Occipital lobe (tissue), 2 donors: ENCODE results near the gene HOXD9. TPM values are rescaled to one million over a fixed set of nuclear protein-coding genes. Genes with fewer than 3 reads are reported as not detected.

ENCODE experiments used
- DNase-seq: peaks from one replicate; lab custom pipeline; 2025; lab: John Stamatoyannopoulos, UW
- total RNA-seq: library from RNA; depleted of rRNA; stranded (reverse); fragments of >200 nt; gene quantifications from one replicate; pipeline ENCODE4 v1.2.3, GENCODE V29; 2014

The HOXD9 gene
- total RNA-seq, 1 donor from 2014 or later: not detected

DNA sequence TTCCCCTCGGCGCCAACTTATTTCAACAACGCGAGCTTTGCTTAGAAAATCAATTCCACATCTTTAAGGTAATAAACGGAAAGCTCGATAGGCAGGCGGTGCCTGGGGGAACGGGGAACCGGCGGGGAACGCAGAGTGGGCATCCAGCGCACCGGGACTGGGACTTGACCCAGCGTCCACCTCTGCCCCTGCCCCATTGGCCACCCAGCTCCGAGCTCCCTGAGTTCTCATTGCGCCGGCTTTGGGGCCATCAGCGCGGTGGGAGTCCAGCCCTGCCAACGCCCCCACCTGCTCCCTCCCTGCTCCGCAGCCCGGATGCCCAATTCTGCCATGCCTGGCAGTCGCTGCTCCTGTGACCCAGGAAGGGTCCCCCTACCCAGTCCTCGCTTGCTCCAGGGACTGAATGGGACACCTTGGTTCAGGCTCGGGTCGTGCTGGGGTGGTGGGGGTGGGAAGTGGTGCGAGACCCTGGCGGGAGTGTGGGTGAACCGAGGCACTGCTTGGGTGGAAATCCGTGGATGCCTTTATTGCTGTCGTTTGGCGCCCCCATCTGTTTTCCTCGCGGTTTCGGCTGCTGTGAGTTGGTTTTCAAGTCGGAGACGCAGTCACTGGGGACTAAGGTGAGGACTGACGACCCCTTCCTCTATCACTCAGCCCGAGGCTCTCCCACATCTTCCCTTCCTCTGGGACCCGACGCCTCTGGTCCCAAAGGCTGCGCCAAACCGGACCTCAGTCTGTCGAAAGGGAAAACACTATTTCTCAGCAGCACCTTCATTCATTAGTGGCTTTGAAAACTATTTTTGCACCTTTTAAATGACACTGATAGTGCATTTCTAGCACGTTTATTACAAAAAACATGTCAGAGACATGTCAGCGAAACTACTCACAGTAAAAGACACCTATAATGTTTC, 36.4 kb upstream of the HOXD9 start:
- DNase-seq: no peak

DNA sequence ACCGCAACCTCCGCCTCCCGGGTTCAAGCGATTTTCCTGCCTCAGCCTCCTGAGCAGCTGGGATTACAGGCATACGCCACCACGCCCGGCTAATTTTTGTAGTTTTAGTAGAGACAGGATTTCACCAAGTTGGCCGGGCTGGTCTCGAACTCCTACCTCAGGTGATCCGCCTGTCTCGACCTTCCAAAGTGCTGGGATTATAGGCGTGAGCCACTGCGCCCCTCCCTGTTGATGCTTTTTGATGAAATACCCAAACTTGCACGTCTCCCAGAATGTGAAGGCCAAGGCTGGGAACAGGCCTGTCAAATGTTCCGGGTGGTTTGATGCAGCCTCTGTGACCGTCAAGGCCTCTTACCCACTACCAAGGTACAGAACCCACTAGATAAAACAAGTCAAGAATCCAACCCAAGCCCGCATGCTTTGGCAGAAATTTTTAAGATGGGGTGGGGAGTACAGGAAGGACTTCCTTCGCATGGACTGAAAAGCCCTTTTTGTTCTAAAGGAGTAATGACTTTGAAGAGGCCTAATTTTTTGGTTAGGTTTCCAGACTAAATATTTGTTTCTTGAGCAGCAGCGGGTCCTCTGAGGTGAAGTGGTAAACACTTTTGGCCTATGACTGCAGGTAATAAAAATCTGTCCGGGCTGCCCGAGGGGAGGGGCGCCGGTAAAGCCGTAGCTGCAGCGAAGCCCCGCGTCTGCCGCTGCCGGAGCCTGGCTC, 35.0 kb upstream of the HOXD9 start:
- no peak for DNase-seq

DNA sequence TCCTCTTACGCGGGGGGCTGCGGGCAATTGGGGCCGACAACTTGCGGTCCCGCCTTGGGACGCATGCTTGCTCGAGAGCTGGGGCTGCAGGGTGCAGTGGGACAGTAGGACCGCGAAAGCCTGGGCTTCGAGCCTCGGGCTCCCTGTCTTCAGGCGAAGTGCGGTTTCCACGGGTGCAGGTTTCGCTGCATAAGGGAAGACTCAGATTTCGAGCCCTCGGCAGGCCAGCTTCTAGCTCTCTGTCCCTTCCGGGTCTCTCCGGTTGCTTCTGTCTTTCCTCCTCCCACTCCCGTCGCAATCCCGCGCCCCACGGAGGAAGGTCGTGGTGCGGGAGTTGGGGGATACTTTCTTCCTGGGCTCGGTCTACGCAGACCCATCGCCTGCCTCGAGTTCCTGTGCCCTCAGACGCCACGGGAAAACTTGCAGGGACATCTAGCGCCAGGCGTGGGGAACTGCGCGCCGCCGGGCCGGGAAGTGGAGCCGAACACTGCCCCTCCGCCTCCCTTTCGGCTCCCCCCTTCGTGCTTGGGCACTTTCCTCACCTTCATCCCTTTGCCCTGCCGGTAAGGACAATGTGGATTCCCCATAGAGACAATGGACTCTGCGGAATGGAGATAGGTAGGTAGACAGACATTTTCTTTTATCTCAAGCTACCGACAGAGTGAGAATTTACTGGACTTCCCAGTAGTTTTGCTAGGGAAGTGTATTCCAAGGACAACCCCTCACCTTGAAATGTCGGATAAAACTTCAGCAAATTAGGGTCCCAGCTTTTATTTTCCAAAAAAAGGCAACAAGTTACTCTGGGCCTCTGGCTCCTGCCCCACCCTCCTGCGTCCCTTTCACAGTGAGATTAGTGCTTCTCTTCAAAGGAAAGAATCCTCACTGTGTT, 34.2 kb upstream of the HOXD9 start:
- no peak for DNase-seq

DNA sequence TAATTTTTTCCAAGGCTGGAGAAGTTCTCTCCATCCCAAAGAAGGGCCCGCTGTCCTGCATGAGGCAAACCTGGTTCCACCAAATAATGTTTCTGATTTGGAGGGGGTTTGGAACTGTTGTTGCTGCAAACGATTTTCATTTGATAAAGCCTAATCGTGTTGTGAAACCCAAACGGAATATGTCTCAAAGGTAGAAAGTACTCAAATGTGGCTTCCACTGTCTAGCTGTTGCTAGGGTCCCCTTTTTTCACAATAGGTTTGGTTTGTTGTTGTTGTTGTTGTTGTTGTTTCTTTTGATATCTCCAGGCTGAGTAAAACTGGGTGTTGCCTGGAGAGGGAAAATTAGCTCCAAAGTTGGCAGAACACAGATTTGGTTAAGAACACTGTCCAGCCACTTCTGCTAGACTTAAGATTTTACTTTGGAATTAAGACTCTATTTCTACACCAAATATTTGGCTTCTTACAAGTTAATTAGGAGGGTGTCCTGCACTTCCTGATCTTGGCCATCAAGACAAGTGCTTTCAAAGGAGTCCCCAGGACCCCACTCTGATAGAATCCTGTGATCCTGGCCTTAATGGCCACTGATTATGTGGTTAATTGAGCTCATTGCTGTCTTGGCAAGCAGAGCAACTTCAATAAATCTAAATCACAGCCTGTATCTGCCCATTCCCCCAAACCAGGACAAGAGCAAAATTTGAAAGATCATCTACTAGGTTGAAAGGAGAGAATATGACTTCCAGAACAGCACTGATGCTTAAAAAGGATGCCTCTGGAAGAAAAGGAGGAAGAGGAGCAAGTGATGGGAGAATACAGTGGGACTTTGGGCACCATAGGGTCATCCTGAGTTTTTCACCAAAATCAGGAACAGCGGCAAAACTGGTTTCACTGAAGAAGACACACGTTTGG, 33.3 kb upstream of the HOXD9 start:
- DNase-seq: no peak

DNA sequence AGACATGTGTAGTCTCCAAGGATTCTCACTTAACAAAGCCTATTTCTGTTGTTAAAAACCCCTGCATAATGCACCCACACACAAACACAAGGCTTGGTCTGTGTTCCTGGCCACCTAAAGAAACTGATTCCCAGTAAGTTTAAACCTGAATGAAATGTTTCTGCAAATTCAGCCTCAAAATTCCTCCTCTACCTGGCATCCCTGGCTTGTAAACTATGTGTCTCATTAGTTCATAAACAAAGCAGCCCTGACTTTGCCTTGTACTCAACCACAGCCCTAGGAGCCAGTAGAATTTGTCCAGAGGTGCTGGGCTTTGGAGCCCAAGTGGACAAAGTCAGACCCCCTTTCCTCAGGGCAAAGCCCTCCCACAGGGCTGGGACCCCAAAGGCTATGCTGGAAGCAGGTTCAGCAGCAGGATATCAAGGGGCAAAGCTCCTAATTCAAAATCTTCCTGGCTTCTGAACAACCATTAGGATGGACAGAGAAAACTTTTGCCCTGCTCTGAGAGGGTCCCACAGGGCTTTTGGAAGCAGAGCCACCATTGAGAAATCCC, 32.6 kb upstream of the HOXD9 start:
- DNase-seq: no peak

DNA sequence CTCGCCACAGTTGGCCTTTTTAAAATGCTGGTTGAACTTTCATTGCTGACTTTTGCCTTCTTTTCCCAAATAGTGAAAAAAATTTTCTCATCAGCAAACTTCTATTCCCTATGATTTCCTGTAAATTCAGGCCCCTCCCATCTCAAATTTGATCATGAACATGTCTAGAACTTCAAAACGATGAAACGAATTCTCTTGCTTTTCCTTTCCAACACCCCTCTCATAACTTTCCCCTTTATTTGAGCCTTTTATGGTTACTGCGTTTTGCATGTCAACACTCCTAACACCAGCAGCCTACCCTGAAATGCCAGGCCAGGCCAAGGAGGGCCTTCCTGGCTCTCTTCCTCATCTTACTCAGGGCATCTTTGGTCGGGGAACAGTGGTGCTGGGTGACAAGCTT, 31.7 kb upstream of the HOXD9 start:
- no peak for DNase-seq

DNA sequence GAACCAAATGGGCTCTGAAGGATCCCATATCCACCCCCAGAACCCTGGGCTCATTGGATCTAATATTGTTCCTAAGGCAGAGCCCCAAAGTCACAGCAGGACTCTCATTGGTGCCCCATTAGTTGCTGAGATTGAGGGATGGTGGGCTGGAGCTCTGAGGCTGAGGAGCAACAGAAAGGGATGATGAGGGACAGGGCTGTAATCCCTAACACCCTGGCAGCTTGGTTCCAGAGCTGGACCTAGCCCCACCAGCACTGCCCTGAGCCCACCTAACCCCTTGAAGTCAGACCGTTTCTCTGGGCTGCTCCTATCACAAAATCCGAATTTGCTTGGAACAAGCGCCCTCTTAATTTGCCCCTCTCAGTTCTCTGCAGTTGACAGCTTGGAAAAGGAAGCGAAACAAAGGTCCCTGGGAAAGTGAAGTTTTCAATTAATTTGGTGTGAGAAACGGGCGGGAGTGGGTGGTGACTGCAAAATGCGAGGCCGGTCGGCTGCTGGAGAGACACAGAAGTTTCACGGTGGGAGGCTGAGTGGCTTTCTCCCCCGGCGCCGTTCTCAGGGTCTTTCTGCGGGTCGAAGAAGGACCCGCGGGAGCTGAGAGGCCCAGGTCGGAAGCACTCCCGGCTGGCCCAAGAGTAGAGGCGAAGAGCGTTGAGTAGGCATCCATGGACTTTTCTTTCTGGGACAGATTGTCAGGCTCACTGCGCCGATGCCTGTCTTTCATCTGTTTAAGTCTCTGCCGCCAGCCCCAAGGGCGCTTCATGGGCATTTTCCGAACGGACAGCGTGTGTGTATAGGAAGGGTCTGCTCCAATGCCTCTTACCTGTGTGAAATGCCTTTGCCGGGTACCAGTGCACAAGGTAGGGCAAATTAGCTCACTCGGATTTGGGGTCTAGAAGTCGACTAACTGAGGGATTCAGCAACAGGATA, 30.9 kb upstream of the HOXD9 start:
- no peak for DNase-seq

DNA sequence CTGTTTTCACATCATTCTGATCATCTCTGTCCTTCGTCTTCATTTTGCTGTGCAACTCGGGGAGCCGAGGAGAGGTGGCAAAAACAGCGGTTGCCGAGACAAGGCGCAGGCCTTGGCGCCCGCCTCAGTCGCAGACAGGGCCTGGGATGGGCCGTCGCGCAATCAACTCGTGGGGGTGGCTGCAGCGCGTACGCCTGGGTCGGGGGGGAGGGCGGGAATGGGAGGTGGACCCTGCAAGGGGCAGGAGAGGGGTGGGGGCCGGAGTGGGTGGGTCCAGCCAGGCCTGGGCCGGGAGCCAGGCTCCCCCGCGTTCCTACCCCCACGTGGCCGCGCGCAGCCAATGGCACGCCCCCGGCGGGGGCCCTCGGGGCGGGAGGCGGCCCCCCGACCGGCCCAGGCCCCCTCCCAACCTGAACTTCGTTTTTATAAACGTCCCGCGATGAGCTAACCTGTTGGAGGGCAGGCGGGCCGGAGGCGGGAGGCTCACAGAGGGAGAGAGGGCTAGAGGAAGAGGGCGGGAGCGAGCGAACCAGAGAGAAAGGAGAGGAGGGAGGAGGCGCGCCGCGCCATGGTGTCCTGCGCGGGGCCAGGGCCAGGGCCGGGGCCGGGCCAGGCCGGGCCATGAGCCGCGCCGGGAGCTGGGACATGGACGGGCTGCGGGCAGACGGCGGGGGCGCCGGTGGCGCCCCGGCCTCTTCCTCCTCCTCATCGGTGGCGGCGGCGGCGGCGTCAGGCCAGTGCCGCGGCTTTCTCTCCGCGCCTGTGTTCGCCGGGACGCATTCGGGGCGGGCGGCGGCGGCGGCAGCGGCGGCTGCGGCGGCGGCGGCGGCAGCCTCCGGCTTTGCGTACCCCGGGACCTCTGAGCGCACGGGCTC, 30.0 kb upstream of the HOXD9 start, which contains the start of gene HOXD13:
HOXD13 (plus strand) TSS at position 452 of the 875 bp plus-strand sequence; CDS start at position 622, 170 bp downstream.
- no peak for DNase-seq

DNA sequence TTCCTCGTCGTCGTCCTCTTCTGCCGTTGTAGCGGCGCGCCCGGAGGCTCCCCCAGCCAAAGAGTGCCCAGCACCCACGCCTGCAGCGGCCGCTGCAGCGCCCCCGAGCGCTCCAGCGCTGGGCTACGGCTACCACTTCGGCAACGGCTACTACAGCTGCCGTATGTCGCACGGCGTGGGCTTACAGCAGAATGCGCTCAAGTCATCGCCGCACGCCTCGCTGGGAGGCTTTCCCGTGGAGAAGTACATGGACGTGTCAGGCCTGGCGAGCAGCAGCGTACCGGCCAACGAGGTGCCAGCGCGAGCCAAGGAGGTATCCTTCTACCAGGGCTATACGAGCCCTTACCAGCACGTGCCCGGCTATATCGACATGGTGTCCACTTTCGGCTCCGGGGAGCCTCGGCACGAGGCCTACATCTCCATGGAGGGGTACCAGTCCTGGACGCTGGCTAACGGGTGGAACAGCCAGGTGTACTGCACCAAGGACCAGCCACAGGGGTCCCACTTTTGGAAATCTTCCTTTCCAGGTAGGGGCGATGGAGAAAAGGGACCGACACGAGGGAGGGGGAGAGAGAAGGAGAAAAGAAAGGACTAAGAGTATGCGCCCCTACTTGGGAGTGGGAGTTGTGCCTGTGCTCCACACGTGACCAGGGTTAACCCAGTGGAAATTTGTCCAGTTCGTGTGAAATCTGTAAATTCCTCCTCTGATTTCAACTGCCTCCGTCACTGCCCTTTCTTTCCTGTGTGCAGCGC, 29.2 kb upstream of the HOXD9 start:
- no peak for DNase-seq

DNA sequence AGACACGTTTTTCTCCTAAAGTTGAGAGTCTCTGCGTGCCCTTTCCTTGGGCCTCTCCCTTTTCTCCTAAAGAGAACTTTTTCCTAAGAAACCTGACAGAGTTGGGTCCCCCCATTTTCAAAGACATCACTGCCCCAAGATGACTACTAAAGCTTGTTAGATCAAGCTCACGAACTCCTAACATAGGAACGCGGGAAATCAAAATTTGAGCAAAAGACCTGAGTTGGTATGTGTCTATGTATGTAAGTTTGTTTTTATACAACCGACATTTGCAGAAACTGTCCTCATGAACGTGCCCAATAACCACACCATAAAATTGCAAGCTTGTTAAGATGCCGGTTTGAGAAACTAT, 28.6 kb upstream of the HOXD9 start:
- DNase-seq: no peak

DNA sequence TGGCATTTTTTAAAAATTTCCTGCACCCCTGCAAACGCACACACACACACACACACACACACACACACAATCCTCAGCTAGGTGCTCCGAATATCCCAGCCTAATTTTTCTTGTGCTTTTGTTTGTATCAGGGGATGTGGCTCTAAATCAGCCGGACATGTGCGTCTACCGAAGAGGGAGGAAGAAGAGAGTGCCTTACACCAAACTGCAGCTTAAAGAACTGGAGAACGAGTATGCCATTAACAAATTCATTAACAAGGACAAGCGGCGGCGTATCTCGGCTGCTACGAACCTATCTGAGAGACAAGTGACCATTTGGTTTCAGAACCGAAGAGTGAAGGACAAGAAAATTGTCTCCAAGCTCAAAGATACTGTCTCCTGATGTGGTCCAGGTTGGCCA, 28.2 kb upstream of the HOXD9 start:
- no peak for DNase-seq

DNA sequence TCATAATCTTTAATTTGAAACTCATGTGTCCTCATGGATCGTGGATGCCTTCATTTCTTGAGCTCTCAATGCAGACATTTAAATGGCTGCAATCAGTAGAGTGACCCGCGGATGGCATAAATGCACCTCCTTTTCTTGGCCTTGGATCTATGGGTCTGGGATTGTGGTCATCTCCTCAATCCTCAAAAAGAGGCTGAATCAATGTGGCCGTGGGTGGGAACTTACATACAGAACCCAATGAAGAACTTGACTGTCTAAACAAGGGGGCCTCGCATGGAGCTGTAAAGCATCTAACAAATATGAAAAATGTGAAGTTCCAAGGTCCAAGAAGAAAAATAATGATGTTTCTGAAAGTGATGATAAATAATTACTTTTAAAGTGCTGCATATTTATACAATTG, 27.1 kb upstream of the HOXD9 start:
- no peak for DNase-seq

DNA sequence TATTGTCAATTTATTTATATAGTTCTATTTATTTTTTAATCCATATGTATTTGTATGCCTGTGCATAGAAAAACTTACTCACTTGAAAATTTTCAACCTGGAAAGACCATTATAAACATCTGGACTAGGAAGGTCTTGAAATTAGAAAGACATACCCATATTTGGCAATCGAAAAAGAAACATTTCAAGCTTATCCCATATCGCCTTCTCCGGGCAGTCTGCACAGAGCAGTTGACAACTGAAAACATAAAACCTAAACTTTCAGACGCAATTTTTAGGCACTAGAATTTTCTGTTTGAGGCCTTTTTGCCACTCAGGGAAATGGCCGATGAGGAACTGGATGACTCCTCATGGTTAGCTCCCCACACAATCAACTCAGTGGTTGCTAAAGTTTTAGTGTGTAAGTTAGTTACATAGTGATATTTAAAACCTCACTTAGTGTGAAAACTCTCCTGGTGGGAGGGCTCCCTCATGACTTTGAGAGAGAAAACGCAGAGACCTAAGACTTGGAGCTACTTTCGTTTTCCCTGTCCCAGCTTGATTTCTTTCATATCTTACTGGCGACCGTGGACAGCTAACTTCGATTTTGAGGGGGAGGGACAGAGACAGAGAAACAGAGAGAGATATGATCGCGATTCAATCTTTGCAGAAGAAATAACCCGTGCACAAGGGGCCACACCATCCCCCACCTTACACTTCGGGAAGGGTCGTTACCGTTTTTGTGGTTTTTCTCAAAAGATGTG, 26.1 kb upstream of the HOXD9 start:
- no peak for DNase-seq

DNA sequence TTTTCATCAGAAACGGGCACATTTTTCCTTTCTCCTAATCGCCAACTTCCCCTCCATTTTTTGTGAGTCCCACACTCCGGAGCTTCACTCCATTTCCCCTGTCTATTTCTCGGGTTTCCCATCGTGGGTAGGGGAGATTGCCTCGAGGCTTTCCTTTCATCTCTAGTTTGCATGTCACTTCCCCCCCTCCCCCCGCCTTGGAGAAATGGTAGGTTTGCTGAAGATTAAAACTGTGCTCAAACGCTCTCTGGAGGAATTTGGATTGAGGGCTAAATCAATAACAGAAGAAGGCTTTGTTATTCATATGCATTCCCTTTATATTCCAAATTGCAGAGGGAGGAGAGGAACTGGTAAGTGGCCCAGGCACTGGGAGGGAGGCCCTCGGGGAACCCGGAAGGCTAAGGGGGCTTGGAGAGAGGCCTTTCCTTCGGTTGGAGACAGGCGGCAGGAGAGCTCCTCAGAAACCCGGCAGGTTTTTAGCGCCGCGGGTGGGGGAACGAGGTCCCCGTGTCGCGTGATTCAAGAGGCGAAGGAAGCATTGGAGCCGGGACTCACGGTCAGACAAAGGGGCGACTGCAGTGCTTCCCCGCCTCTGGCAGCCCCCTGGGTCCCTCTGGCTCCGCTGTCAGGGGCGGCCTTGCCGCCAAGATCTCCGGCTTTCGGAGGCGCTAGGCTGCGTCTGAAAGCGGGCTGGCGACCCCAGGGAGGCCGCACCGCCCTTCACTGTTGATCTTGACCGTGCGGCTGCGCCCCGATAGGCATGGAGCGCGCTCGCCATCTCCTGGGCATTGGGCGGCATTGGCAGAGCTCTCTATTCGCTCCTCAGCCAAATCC, 25.3 kb upstream of the HOXD9 start:
- peak; percentile 6 for DNase-seq

DNA sequence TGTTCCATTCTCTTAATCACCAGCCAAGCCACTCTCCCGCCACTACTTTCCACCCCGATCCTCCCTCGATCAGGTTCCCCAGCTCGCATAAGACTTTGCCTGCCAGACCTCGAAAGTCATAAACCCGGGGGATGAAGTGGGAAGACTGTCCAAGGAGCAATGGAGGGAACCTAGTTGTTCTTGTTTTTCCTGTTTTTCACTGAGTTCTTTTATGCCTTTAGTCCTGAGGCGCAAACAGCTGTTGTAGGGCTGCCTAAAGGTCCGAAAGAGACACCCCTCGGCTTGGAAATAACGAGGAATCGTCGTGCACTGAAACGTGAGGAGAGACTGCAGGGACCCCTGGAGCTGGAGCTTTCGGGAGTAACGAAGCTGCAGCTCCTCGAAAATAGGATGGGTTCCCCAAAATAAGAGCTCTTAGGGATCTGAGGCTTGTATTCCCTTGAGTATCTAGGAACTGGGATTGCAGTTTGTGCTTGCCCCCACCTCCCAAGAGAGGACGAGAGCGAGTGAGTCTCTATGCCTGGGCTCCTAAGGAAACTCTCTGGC, 24.6 kb upstream of the HOXD9 start:
- DNase-seq: no peak
